GM23338 (cell line): ENCODE measurements around the gene CABLES1. TPM values are rescaled to one million over a fixed set of nuclear protein-coding genes. Genes with fewer than 3 reads are reported as not detected.

ENCODE experiments used
- ATAC-seq: fragments of 200-7000 bp; cut with Tn5 transposase; 3 replicates; pipeline ENCODE4 v1.9.1; 2020
- DNase-seq: peaks from one replicate; pipeline ENCODE4 v3.0.0-alpha.2; 2015; ENCODE audit warnings: low spot score
- H2AFZ ChIP-seq: fragments of 200-600 bp; sonication (generic); 2 replicates; pipeline ENCODE4 v1.8.0; 2016; ENCODE audit warnings: antibody characterized with exemption, mild to moderate bottlenecking, moderate library complexity
- H3F3A ChIP-seq: fragments of 200-600 bp; sonication (generic); replicated peaks from 2 replicates; pipeline ENCODE4 v1.8.0; 2017; ENCODE audit warnings: antibody characterized with exemption, mixed run types, low read depth
- H3K27ac ChIP-seq: fragments of 200-600 bp; sonication (generic); 2 replicates; pipeline ENCODE4 v1.6.1; 2016; ENCODE audit warnings: low read depth
- H3K27me3 ChIP-seq: fragments of 200-600 bp; sonication (generic); 2 replicates; pipeline ENCODE4 v1.8.0; 2016; ENCODE audit warnings: mild to moderate bottlenecking, mixed run types, moderate library complexity; ENCODE audit not compliant: insufficient read depth
- H3K36me3 ChIP-seq: fragments of 200-600 bp; sonication (generic); 2 replicates; pipeline ENCODE4 v1.8.0; 2016; ENCODE audit warnings: mild to moderate bottlenecking; ENCODE audit not compliant: insufficient read depth
- H3K4me1 ChIP-seq: fragments of 200-600 bp; sonication (generic); 2 replicates; pipeline ENCODE4 v1.8.0; 2016; ENCODE audit warnings: mild to moderate bottlenecking, moderate library complexity; ENCODE audit not compliant: insufficient read depth
- H3K4me2 ChIP-seq: fragments of 200-600 bp; sonication (generic); 2 replicates; pipeline ENCODE4 v1.7.1; 2017; ENCODE audit warnings: mixed run types
- H3K4me3 ChIP-seq: fragments of 200-600 bp; sonication (generic); 2 replicates; pipeline ENCODE4 v1.6.1; 2016; ENCODE audit warnings: mixed run types
- H3K79me2 ChIP-seq: fragments of 200-600 bp; sonication (generic); replicated peaks from 2 replicates; pipeline ENCODE4 v1.8.0; 2017; ENCODE audit warnings: mild to moderate bottlenecking; ENCODE audit not compliant: insufficient read depth
- H3K9me2 ChIP-seq: fragments of 200-600 bp; sonication (generic); 2 replicates; pipeline ENCODE4 v1.8.0; 2017; ENCODE audit not compliant: insufficient read depth
- H4K20me1 ChIP-seq: fragments of 200-600 bp; sonication (generic); replicated peaks from 2 replicates; pipeline ENCODE4 v1.8.0; 2017; ENCODE audit warnings: mild to moderate bottlenecking; ENCODE audit not compliant: insufficient read depth
- H3K27ac Mint-ChIP-seq: 2 replicates; pipeline ENCODE4 v1.8.0; 2020; ENCODE audit warnings: inconsistent platforms, mild to moderate bottlenecking, moderate library complexity, mixed read lengths
- H3K27me3 Mint-ChIP-seq: 3 replicates; pipeline ENCODE4 v1.8.0; 2022; ENCODE audit warnings: low read depth, mild to moderate bottlenecking, moderate library complexity, mixed read lengths, inconsistent platforms; ENCODE audit not compliant: insufficient read depth, poor library complexity
- H3K36me3 Mint-ChIP-seq: 3 replicates; pipeline ENCODE4 v1.8.0; 2021; ENCODE audit warnings: low read depth, mild to moderate bottlenecking, inconsistent platforms, moderate library complexity, mixed read lengths
- H3K4me1 Mint-ChIP-seq: 3 replicates; pipeline ENCODE4 v1.8.0; 2020; ENCODE audit warnings: mild to moderate bottlenecking, inconsistent platforms, mixed read lengths
- H3K4me3 Mint-ChIP-seq: 3 replicates; pipeline ENCODE4 v1.8.0; 2021; ENCODE audit warnings: moderate library complexity, mild to moderate bottlenecking, inconsistent platforms, mixed read lengths
- H3K9me3 Mint-ChIP-seq: 3 replicates; pipeline ENCODE4 v1.8.0; 2020; ENCODE audit warnings: moderate library complexity, mild to moderate bottlenecking, inconsistent platforms, mixed read lengths
- CTCF ChIP-seq, 2 experiments: fragments of 200-600 bp in 1 of 2; sonication (generic) in 1 of 2; conservative IDR thresholded peaks; 2 replicates each; pipeline versions ENCODE4 v1.5.1 to v1.6.1; 2016 to 2017; ENCODE audit warnings: antibody characterized with exemption in 2 of 2, low read depth in 2 of 2, mild to moderate bottlenecking in 2 of 2, moderate library complexity in 1 of 2
- NANOG ChIP-seq: IDR thresholded peaks from 2 replicates; pipeline ENCODE4 v1.6.1; 2016; ENCODE audit warnings: antibody characterized with exemption, borderline replicate concordance
- REST ChIP-seq: IDR thresholded peaks from one replicate; pipeline ENCODE4 v1.6.1; 2018; ENCODE audit warnings: antibody characterized with exemption; ENCODE audit not compliant: unreplicated experiment
- ZNF114 ChIP-seq: fragments of 250-450 bp; sonication (Bioruptor Pico); IDR thresholded peaks from 2 replicates; pipeline ENCODE4 v1.5.0; 2020; ENCODE audit warnings: mild to moderate bottlenecking, moderate library complexity
- ZNF331 ChIP-seq: fragments of 250-450 bp; sonication (Bioruptor Pico); IDR thresholded peaks from 2 replicates; pipeline ENCODE4 v1.5.0; 2020; ENCODE audit warnings: low read depth, mild to moderate bottlenecking, moderate library complexity
- polyA plus RNA-seq: library from polyadenylated mRNA; unstranded; fragments of >200 nt; fragmentation: Nextera tagmentation; extraction: Ambion mirVana; gene quantifications from 2 replicates; pipeline ENCODE4 v1.2.1, GENCODE V29; 2016
- total RNA-seq: library from RNA; depleted of rRNA; stranded (reverse); fragments of >200 nt; shearing (Covaris generic); gene quantifications from 2 replicates; pipeline ENCODE4 v1.2.3, GENCODE V29; 2014
- TF ChIP-seq, protein P1 (sequence below): IDR thresholded peaks from 2 replicates; pipeline ENCODE4 v1.6.1; 2016; ENCODE audit warnings: antibody characterized with exemption

Gene CABLES1
- total and polyA plus RNA-seq, 2 experiments from 2014 or later: 2.6 to 12.4 TPM

GRCh38 chr18:23142251-23142929 is 7.1 kb downstream of the CABLES1 start:
- Histone ChIP-seq H2AFZ (no peak overlapping the region), H4K20me1 (peaks cover 18% of the 10 kb centered on the region; the same call in 1 of the 2 replicates), H3K27me3 (peaks cover 3% of the 10 kb centered on the region; the same call in 1 of the 2 replicates), H3K36me3 (no peaks in the 10 kb centered on the region; the same call in 1 of the 2 replicates), H3K4me2 (no peak overlapping the region), H3K9me2 (no peaks in the 10 kb centered on the region), H3F3A (0 out of 2 replicates have a peak, but pooled peaks cover 4% of the 10 kb centered on the region), H3K27ac (peak overlapping the region; percentile 79; the same call in 1 of the 2 replicates), H3K4me3 (no peak overlapping the region), H3K4me1 (peaks cover 32% of the 10 kb centered on the region), H3K79me2 (peaks cover 100% of the 10 kb centered on the region)
- H3K9me3 Mint-ChIP-seq: no peaks in the 10 kb centered on the region
- H3K27me3 Mint-ChIP-seq: peaks cover 20% of the 10 kb centered on the region
- no peak overlapping the region for H3K27ac Mint-ChIP-seq
- no peak for DNase-seq
- TF ChIP-seq ZNF114 (CRISPR knock-in tag) (no peak), ZNF331 (CRISPR knock-in tag) (no peak), REST (no peak), NANOG (no peak)
- TF ChIP-seq, protein P1, sequence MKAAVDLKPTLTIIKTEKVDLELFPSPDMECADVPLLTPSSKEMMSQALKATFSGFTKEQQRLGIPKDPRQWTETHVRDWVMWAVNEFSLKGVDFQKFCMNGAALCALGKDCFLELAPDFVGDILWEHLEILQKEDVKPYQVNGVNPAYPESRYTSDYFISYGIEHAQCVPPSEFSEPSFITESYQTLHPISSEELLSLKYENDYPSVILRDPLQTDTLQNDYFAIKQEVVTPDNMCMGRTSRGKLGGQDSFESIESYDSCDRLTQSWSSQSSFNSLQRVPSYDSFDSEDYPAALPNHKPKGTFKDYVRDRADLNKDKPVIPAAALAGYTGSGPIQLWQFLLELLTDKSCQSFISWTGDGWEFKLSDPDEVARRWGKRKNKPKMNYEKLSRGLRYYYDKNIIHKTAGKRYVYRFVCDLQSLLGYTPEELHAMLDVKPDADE: no peak
- H3K4me3 Mint-ChIP-seq: no peak overlapping the region
- peaks cover 75% of the 10 kb centered on the region for H3K4me1 Mint-ChIP-seq
- peaks cover 11% of the 10 kb centered on the region; the same call in 2 of the 3 replicates for H3K36me3 Mint-ChIP-seq
- no peak for ATAC-seq

GRCh38 chr18:23143016-23143814 is 7.9 kb downstream of the CABLES1 start:
- no peaks in the 10 kb centered on the region; the same call in 1 of the 2 replicates for H3K36me3 ChIP-seq
- no peaks in the 10 kb centered on the region for H3K27me3 ChIP-seq
- Mint-ChIP-seq H3K4me3 (no peak overlapping the region), H3K36me3 (peaks cover 11% of the 10 kb centered on the region; the same call in 2 of the 3 replicates), H3K27ac (peak overlapping the region; percentile 43; the same call in 1 of the 2 replicates), H3K4me1 (peaks cover 67% of the 10 kb centered on the region), H3K9me3 (no peaks in the 10 kb centered on the region), H3K27me3 (peaks cover 13% of the 10 kb centered on the region)
- H3K79me2 ChIP-seq: peaks cover 100% of the 10 kb centered on the region
- H3K4me2 ChIP-seq: no peak overlapping the region; the same call in 1 of the 2 replicates
- H2AFZ ChIP-seq: no peak overlapping the region
- no peak for DNase-seq
- peak; percentile 9; the same call in 2 of the 3 replicates for ATAC-seq
- H3K9me2 ChIP-seq: no peaks in the 10 kb centered on the region
- peak overlapping the region; percentile 79 for H3K27ac ChIP-seq
- H3K4me1 ChIP-seq: peaks cover 24% of the 10 kb centered on the region
- peaks cover 15% of the 10 kb centered on the region; the same call in 1 of the 2 replicates for H4K20me1 ChIP-seq
- H3K4me3 ChIP-seq: no peak overlapping the region
- 0 out of 2 replicates have a peak, but pooled peaks cover 2% of the 10 kb centered on the region for H3F3A ChIP-seq
- no peak for TF ChIP-seq NANOG
- no peak for TF ChIP-seq REST
- no peak for TF ChIP-seq CTCF (conservative IDR thresholded peaks at IDR 0.05; ENCODE audit: low read depth in 2 of 2)
- TF ChIP-seq, protein P1: no peak
